HG02798 (cell line): Measurements from ENCODE around the gene CARMIL1.

Source experiments
- ATAC-seq: cut with Tn5 transposase; IDR thresholded peaks from one replicate; pipeline ENCODE4 v1.9.1; 2021; ENCODE audit warnings: mild to moderate bottlenecking; ENCODE audit not compliant: unreplicated experiment, poor library complexity

CARMIL1 gene

GRCh38 chr6:25537349-25538018, 258.3 kb downstream of the CARMIL1 start:
- no peak for ATAC-seq

- no peak for ATAC-seq
Observed at GRCh38 chr6:25541228-25541627, 262.1 kb downstream of the CARMIL1 start.

DNA sequence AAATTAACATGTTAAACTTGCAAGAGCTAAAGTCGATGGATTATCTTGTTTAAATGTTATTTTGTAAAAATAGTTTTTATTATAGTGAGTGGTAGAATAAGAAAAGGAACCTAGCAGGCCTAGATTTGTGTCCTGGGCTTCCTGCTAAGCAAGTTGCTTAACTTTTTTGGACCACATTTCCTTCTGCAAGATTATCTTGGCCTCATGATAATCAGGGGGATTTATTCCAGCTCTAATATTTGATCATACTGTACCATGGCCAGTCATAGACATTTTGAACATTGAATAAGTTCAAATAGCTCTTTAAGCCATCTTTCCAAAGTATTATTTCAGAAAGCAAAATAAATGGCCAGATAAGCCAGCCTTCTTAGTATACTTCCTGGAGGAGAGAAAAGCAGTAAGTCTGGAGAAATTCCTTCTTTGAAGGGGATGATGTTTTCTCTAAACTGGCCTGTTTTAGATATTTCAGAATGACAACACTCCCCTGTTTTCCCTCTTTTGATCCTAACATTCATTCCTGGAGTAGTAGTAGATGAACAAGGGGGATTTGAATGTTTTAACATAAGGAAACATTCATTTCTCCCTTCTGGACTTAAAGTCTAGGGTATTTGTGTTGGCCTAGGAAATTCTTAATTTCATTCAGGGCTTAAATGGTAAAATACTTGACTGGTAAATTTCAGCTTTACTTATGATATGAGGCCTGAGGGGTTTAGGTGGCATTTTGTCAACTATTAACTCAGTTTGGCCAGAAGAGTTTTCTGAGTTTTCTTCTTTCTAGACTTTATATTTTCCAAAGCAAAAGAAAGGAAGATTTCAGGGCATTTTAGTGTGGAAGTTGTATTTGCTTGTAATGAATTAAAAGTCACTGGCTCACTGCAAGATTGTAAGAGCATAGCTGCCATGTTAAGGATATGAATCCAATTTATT, 264.1 kb downstream of the CARMIL1 start:
- no peak for ATAC-seq

DNA sequence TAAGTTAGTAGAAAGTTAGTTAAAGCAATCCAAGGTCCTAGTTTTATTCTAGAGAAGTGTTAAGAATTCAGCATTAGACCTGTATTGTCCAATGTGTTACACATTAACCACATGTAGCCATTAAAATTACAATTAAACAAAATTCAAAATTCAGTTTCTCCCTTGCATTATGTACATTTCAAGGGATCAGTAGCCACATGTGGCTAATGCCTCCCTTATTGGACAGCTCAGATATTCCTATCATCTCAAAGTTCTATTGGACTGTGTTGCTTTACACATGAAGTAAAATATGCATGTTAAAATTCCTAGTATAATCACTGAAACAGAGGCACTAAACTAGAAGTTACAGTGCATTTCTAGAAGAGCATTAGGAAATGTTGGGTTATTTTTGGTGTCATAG, 265.7 kb downstream of the CARMIL1 start:
- ATAC-seq, result no peak

- ATAC-seq, result no peak
Observed at GRCh38 chr6:25547797-25548196, 268.6 kb downstream of the CARMIL1 start.

DNA sequence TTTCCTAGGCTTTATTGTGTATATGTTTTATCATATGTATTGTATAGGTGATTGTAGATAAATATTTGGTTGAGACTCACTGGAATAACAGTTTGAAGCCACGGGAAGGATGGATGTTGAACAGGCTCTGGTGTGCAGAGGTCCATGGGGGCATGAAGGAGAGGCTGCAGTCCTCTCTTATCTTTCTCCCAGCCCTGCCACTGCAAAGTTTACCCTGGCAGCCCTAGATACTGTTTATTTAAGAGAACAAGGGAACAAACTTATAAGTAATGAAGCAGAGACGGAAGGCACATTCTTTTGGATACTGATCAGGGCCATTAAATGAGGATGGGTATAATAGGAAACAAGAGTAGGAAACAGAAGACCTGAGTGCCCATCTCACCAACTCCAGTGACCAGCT, 269.3 kb downstream of the CARMIL1 start:
- ATAC-seq, result no peak

GRCh38 chr6:25550631-25551030, 271.5 kb downstream of the CARMIL1 start:
- ATAC-seq, result no peak

- ATAC-seq, result no peak
Observed at GRCh38 chr6:25553502-25553901, 274.3 kb downstream of the CARMIL1 start.

DNA sequence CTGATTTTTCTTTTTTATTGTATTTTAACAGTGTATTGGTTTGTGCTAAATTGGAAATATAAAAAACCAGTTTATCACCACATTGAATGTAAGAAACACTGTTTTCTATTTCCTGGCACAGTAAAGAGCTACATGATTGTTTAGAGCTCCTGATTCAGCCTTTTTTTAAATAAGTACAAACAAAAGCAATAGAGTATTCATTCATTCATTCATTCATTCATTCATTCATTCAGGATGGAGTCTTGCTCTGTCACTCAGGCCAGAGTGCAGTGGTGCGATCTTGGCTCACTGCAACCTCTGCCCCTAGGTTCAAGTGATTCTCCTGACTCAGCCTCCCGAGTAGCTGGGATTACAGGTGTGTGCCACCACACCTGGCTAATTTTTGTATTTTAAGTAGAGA, 276.0 kb downstream of the CARMIL1 start:
- ATAC-seq, result no peak

GRCh38 chr6:25556516-25556915, 277.3 kb downstream of the CARMIL1 start:
- peak; percentile 61 for ATAC-seq

- no peak for ATAC-seq
Observed at GRCh38 chr6:25558155-25558817, 279.1 kb downstream of the CARMIL1 start.

GRCh38 chr6:25560865-25561264, 281.7 kb downstream of the CARMIL1 start:
- no peak for ATAC-seq

DNA sequence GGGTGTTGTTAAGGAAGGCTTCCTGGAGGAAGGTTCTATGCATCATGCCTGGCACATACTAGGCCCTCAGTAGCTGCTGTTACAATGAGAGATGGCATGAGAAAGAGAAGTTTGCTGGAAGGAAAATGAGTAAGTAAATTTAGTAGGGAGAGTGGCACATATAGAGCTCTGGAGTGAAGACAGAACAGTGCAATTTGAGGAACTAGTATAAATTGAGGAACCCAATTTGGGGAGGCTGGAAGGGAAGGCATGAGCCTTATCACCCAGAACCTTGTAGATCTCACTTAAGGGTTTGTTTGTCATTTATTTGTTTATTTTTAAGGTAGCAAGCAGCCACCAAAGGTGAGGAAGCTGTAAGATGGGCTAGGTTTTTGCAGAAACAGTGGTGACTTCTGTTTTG, 285.8 kb downstream of the CARMIL1 start:
- no peak for ATAC-seq

- ATAC-seq, result no peak
Observed at GRCh38 chr6:25570578-25570977, 291.4 kb downstream of the CARMIL1 start.

DNA sequence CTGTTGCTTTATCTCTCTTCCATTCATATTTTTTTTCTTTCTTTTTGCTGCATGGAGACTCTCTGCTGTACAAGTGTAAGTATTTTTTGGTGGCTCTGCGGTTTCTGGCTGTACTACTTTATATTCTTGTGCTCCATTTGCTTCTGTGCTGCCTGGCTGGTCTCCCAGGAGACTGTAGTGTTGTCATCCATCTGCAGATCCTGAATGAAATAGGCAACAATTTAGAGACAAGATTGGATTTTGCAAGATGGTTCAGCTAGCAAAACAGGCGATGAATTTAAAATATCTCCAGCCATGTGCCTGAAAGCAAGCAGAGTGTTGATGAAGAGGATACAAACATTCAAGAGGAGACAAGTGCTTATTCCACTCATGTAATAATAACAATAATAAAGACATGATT, 297.7 kb downstream of the CARMIL1 start:
- no peak for ATAC-seq

- ATAC-seq, result no peak
Observed at GRCh38 chr6:25578538-25578937, 299.4 kb downstream of the CARMIL1 start.

DNA sequence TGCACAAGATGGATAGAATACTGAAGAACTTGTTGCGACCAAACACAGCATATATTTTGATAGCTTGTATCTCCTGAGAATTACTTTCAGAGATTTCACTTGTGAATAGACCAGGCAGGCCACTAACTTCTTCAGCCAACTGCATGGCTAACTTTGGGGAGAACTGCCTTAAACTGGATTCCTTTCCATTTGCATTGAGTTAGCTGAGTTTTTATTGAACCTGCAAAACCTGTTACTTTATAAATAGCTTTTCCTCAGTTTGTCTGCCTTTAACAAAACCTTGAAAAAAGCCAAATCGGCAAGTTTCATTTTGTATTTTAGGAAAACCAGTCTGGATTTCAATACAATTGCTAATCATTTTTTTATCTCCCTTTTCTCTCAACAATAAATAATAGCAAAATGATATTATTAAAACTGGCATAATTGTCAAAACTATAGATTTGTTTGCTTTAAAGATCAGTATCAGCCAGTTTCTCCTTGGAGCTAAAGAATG, 300.3 kb downstream of the CARMIL1 start:
- ATAC-seq, result no peak

DNA sequence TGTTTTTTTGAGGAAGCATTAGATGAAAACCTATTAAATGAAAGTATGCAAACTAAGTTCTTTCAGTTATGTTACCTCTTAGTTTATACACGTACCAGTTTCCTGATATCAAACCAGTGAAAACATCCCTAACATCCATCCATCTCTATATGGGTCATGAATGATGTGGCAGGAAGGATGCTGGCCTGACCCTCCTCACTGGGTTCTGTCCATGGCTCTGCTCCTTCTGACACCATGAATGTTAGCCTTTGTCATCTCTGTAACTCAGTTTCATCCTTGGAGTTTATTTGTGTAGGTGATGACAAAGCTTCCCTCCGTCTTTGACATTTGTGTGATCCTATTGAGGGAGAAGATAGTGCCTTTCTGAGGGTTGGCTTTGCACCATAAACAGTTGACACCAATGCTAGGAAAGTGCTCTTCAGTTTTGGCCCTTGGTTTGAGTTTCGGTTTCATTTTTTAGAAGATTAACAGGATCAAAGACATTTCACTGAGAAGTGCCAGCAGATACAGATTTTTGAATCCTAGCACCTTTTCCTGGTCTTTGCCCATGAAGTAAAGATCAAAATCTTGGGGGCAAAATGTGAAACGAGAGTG, 300.8 kb downstream of the CARMIL1 start:
- ATAC-seq, result no peak

- ATAC-seq, result no peak
Observed at GRCh38 chr6:25582101-25582500, 302.9 kb downstream of the CARMIL1 start.

GRCh38 chr6:25583099-25583498, 303.9 kb downstream of the CARMIL1 start:
- no peak for ATAC-seq

- no peak for ATAC-seq
Observed at GRCh38 chr6:25583906-25584305, 304.7 kb downstream of the CARMIL1 start.
